T-cell (primary cell): ENCODE measurements around the gene DENND1A. TPM values are rescaled to one million over a fixed set of nuclear protein-coding genes. Genes with fewer than 3 reads are reported as not detected.
A peak's percentile ranks its signal among the peaks of the same experiment; 100 is the strongest.
"Not testable (repeated sequence)": the region's sequence is repeated elsewhere in the genome, so short reads cannot be mapped to it uniquely, and the experiment has no call there.

Experiments
- ATAC-seq, 4 experiments: fragments of 200-7000 bp in 3 of 4; fragments of 150-1000 bp in 1 of 4; cut with Tn5 transposase; replicated peaks in 1 of 4; 1 replicate in 3 of 4; 2 replicates in 1 of 4; pipeline ENCODE4 v1.10.0; 2021; ENCODE audit warnings: moderate library complexity in 3 of 4, mild to moderate bottlenecking in 2 of 4, moderate number of reproducible peaks in 1 of 4
- CTCF ChIA-PET, 2 donors: fragments of 300-600 bp; sonication (Branson Sonifier 250); formaldehyde crosslinking; loops; one replicate each; lab custom pipeline; 2022; ENCODE audit warnings: antibody characterized with exemption in 2 of 2; lab: Charles Lee
- POLR2A ChIA-PET, 2 donors: fragments of 300-600 bp; sonication (Branson Sonifier 250); formaldehyde crosslinking; loops; one replicate each; lab custom pipeline; 2022; ENCODE audit warnings: antibody characterized with exemption in 2 of 2; lab: Charles Lee
- DNase-seq, 35 experiments: peaks; one replicate each; pipeline versions ENCODE4 v3.0.0 to v3.0.0-alpha.2; 2013 to 2023
- H3K27ac ChIP-seq: one replicate; pipeline ENCODE4 v1.5.1; 2013; ENCODE audit warnings: low read length
- H3K27me3 ChIP-seq, 2 experiments: replicated peaks in 1 of 2; 1 replicate in 1 of 2; 2 replicates in 1 of 2; pipeline versions ENCODE4 v1.6.1 to v1.7.0; 2013; ENCODE audit warnings: low read length in 1 of 2, mixed read lengths in 1 of 2; ENCODE audit not compliant: control insufficient read depth in 2 of 2, insufficient read depth in 2 of 2; ENCODE audit errors: extremely low read depth in 1 of 2
- H3K36me3 ChIP-seq, 2 donors: 1 replicate in 1 of 2; 2 replicates in 1 of 2; pipeline versions ENCODE4 v1.6.1 to v1.7.0; 2013; ENCODE audit warnings: low read length in 1 of 2; ENCODE audit not compliant: control insufficient read depth in 2 of 2, insufficient read depth in 1 of 2; ENCODE audit errors: extremely low read depth in 1 of 2
- H3K4me1 ChIP-seq, 2 experiments: 1 replicate in 1 of 2; 2 replicates in 1 of 2; pipeline versions ENCODE4 v1.6.1 to v1.7.0; 2013; ENCODE audit warnings: low read length in 2 of 2, mixed read lengths in 1 of 2; ENCODE audit not compliant: insufficient read depth in 2 of 2, control insufficient read depth in 1 of 2; ENCODE audit errors: extremely low read depth in 1 of 2
- H3K4me3 ChIP-seq, 2 donors: 1 replicate in 1 of 2; 2 replicates in 1 of 2; pipeline versions ENCODE4 v1.5.1 to v1.7.0; 2013; ENCODE audit warnings: mild to moderate bottlenecking in 2 of 2, low read length in 1 of 2, moderate library complexity in 1 of 2; ENCODE audit not compliant: control insufficient read depth in 1 of 2; ENCODE audit errors: extremely low read depth in 1 of 2
- H3K9me3 ChIP-seq: 2 replicates; pipeline ENCODE4 v1.7.0; 2013
- H3K27ac Mint-ChIP-seq, 2 donors: one replicate each; pipeline ENCODE4 v1.8.0; 2020 to 2021; ENCODE audit warnings: mild to moderate bottlenecking in 2 of 2, mixed read lengths in 2 of 2
- H3K27me3 Mint-ChIP-seq, 2 donors: one replicate each; pipeline ENCODE4 v1.8.0; 2021 to 2022; ENCODE audit warnings: mixed read lengths in 2 of 2
- H3K36me3 Mint-ChIP-seq: one replicate; pipeline ENCODE4 v1.8.0; 2021; ENCODE audit warnings: mixed read lengths
- H3K4me1 Mint-ChIP-seq, 3 donors: one replicate each; pipeline ENCODE4 v1.8.0; 2020 to 2022; ENCODE audit warnings: mixed read lengths in 3 of 3, mild to moderate bottlenecking in 1 of 3
- H3K4me3 Mint-ChIP-seq, 3 donors: one replicate each; pipeline ENCODE4 v1.8.0; 2020 to 2022; ENCODE audit warnings: mild to moderate bottlenecking in 3 of 3, mixed read lengths in 3 of 3, moderate library complexity in 3 of 3
- H3K9me3 Mint-ChIP-seq, 3 donors: one replicate each; pipeline ENCODE4 v1.8.0; 2020 to 2022; ENCODE audit warnings: mixed read lengths in 3 of 3
- WGBS: methylation state at CpG from one replicate; pipeline ENCODE4 v1.1.5; 2013; ENCODE audit warnings: missing lambda C conversion rate; ENCODE audit not compliant: insufficient coverage; 5-methylcytosine and 5-hydroxymethylcytosine counted together
- total RNA-seq, 35 experiments: library from RNA in 6 of 35; stranded (reverse) in 6 of 35; fragments of 120-200 nt in 1 of 35; gene quantifications; one replicate each; pipeline versions ENCODE4 v1.2.1 to v1.2.4 and lab custom pipeline; 2013 to 2026

Gene DENND1A
- total RNA-seq, 5 donors from 2014 or later (not counting 1 experiment from before 2014, with no cell fraction given): 12.4 to 19.9 (median 14.1) TPM

DNA sequence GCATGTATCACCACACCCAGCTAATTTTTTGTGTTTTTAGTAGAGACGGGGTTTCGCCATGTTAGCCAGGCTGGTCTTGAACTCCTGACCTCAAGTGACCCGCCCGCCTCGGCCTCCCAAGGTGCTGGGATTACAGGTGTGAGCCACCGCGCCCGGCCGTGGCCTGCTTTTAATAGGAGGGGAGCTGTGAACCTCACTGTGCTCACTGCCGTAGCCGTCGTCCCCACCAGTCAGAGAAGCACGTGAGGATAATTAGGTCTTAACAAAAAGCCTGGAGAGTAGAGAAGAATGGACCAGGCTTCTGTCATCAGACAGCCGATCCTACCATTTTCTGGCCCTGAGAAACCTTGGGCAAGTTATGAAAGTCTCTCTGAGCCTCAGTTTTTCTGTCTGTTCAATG, 531.0 kb downstream of the DENND1A start:
- H3K27ac Mint-ChIP-seq, H3K36me3 Mint-ChIP-seq, H3K27me3 Mint-ChIP-seq, H3K4me3 ChIP-seq, ATAC-seq, H3K4me1 ChIP-seq, H3K9me3 Mint-ChIP-seq, POLR2A ChIA-PET, H3K27ac ChIP-seq, H3K4me1 Mint-ChIP-seq, DNase-seq, H3K36me3 ChIP-seq, H3K27me3 ChIP-seq, H3K4me3 Mint-ChIP-seq, H3K9me3 ChIP-seq: not testable (repeated sequence)
- 100% methylated on average over 12 of the region's 14 CpGs for WGBS
- CTCF ChIA-PET: interaction anchor here in 1 of 2 donors (1.2 kb wide), 1 partner anchor 123 kb away, joined by 3 read pairs; no protein-coding TSS in a partner anchor

DNA sequence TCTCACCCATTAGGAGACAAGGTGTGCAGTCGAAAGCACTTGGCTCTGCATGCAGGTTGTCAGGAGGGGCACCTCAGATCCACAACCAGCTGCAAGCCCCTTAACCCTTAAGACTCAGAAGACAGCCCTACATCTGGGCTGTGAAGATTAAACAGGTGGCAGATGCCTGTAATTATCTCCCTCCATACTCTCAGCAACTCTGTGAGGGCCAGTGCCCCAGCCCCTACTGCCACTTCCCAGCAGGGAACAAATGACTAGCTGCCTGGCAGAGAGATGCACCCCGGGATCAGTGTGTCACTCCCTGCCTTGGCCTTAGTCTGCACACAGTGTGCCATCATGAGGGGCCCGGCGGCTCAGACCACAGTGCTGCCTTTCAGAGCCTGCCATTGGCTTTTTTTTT, 532.0 kb downstream of the DENND1A start:
- H3K27me3 ChIP-seq: no peaks in the 10 kb centered on the region
- H3K36me3 ChIP-seq: peaks cover 0 to 8% of the 10 kb centered on the region in 2 donors
- peaks cover 0 to 5% (median 0%) of the 10 kb centered on the region in 3 donors for H3K9me3 Mint-ChIP-seq
- POLR2A ChIA-PET: no interaction called here
- no peak overlapping the region for H3K4me3 Mint-ChIP-seq
- peaks cover 13% of the 10 kb centered on the region for H3K36me3 Mint-ChIP-seq
- no peak overlapping the region for H3K4me3 ChIP-seq
- CTCF ChIA-PET: no interaction called here
- H3K4me1 ChIP-seq: no peaks in the 10 kb centered on the region
- no peaks in the 10 kb centered on the region for H3K27me3 Mint-ChIP-seq
- H3K4me1 Mint-ChIP-seq: no peaks in the 10 kb centered on the region
- ATAC-seq (no peak), DNase-seq (no peak)
- no peak overlapping the region for H3K27ac Mint-ChIP-seq
- no peak overlapping the region for H3K27ac ChIP-seq
- 100% methylated on average over 3 of the region's 4 CpGs for WGBS
- H3K9me3 ChIP-seq: no peaks in the 10 kb centered on the region

DNA sequence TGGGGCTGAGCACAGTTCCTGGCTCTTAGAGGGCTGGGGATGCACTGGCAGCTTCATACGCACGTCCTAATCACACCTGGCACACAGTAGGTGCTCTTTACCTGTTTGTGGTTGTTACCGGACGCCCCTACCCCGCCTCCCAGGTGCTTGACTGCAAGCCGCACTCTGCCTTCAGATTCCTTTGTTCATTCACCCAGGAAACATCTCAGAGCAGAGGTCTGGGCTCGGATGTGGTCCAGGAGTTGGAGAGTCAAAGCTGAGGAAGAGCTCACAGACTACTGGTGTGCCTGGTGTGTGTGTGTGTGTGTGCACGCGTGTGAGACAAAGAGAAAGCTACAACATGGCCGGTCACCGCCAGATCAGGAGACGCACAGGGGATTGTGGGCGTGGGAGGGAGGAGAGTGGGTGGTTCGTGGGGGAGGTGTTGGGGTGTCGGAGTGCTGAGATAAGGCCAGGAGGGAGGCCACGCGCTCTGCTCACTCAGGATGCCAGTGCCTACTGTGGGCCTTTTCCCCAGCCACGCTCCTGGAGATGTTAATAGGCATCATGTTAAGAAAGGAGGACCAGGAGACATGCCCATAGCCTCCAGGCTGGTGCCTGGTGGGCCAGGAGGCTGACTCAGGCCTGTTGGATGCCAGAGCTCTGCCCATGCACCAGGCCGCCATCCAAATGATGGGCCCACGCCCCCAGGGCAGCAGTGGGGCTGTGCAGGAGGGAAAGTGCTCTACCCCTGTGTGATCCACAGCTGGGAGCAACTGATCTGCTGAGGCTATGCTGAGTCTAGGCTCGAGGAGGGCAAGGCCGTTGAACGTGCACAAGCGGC, 534.0 kb downstream of the DENND1A start:
- ChIA-PET CTCF (no interaction called here), POLR2A (no interaction called here)
- peaks cover 0 to 8% of the 10 kb centered on the region in 2 donors for H3K36me3 ChIP-seq
- Mint-ChIP-seq H3K36me3 (peaks cover 11% of the 10 kb centered on the region), H3K27ac (no peak overlapping the region), H3K9me3 (peaks cover 0 to 5% (median 0%) of the 10 kb centered on the region in 3 donors), H3K4me3 (no peak overlapping the region), H3K4me1 (no peaks in the 10 kb centered on the region), H3K27me3 (no peaks in the 10 kb centered on the region)
- no peaks in the 10 kb centered on the region for H3K27me3 ChIP-seq
- 84% methylated on average over 21 of the region's 24 CpGs for WGBS
- no peaks in the 10 kb centered on the region for H3K9me3 ChIP-seq
- DNase-seq (no peak), ATAC-seq (peak in 1 of 4 experiments; percentile 19)
- no peaks in the 10 kb centered on the region for H3K4me1 ChIP-seq
- no peak overlapping the region for H3K4me3 ChIP-seq
- H3K27ac ChIP-seq: no peak overlapping the region

DNA sequence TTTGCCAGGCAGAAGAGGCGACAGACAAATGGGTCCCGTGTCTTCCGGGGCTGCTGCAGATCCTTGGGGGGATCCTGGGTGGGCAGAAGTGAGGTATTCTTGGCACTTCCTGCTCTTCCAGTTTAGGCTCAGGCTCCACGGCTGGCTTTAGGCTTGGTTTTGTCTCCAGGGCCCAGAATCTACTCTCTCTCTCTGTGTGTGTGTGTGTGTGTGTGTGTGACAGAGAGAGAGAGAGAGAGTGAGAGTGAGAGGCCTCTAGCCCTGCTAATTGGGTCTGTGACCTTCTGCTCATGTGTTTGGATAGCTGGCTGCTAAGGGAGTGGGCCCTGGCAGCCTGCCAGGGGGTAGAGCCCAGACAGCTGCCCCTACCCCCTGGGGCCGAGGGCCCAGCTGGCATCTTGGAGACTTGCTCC, 534.6 kb downstream of the DENND1A start:
- Mint-ChIP-seq H3K9me3 (peaks cover 0 to 5% (median 0%) of the 10 kb centered on the region in 3 donors), H3K36me3 (peaks cover 11% of the 10 kb centered on the region), H3K4me3 (no peak overlapping the region), H3K27ac (no peak overlapping the region), H3K27me3 (no peaks in the 10 kb centered on the region), H3K4me1 (no peaks in the 10 kb centered on the region)
- no peak overlapping the region for H3K27ac ChIP-seq
- ChIA-PET CTCF (no interaction called here), POLR2A (no interaction called here)
- WGBS: 89% methylated on average over 4 of the region's 5 CpGs
- no peak for DNase-seq
- no peaks in the 10 kb centered on the region for H3K27me3 ChIP-seq
- no peak overlapping the region for H3K4me3 ChIP-seq
- H3K4me1 ChIP-seq: no peaks in the 10 kb centered on the region
- ATAC-seq: no peak
- H3K9me3 ChIP-seq: no peaks in the 10 kb centered on the region
- peaks cover 0 to 8% of the 10 kb centered on the region in 2 donors for H3K36me3 ChIP-seq

GRCh38 chr9:123394291-123395235, 535.4 kb downstream of the DENND1A start:
- Histone ChIP-seq H3K27me3 (no peaks in the 10 kb centered on the region), H3K4me3 (no peak overlapping the region), H3K9me3 (no peaks in the 10 kb centered on the region), H3K27ac (no peak overlapping the region), H3K4me1 (no peaks in the 10 kb centered on the region), H3K36me3 (peaks cover 0 to 8% of the 10 kb centered on the region in 2 donors)
- ATAC-seq (no peak), DNase-seq (no peak)
- Mint-ChIP-seq H3K4me3 (no peak overlapping the region), H3K4me1 (no peaks in the 10 kb centered on the region), H3K27ac (no peak overlapping the region), H3K27me3 (no peaks in the 10 kb centered on the region), H3K9me3 (peaks cover 0 to 5% (median 0%) of the 10 kb centered on the region in 3 donors), H3K36me3 (peaks cover 11% of the 10 kb centered on the region)
- 89% methylated on average over 11 of the region's 16 CpGs for WGBS
- POLR2A ChIA-PET: no interaction called here
- CTCF ChIA-PET: no interaction called here

DNA sequence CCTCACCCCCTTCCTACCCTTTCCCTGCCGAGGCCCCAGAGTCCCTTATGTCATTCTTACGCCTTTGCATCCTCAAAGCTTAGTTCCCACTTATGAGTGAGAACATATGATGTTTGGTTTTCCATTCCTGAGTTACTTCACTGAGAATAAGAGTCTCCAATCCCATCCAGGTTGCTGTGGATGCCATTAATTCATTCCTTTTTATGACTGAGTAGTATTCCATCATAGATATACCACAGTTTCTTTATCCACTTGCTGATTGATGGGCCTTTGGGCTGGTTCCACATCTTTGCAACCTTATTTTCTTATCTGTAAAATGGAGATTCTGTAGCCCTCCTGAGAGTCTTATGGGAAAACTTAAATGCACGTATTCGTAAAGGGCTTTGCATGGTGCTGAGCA, 537.1 kb downstream of the DENND1A start:
- Mint-ChIP-seq H3K4me1 (no peaks in the 10 kb centered on the region), H3K27ac (no peak overlapping the region), H3K4me3 (no peak overlapping the region), H3K9me3 (peaks cover 0 to 5% (median 0%) of the 10 kb centered on the region in 3 donors), H3K36me3 (peaks cover 11% of the 10 kb centered on the region), H3K27me3 (no peaks in the 10 kb centered on the region)
- Histone ChIP-seq H3K27me3 (no peaks in the 10 kb centered on the region), H3K27ac (no peak overlapping the region), H3K4me3 (no peak overlapping the region), H3K9me3 (no peaks in the 10 kb centered on the region), H3K4me1 (no peaks in the 10 kb centered on the region), H3K36me3 (peaks cover 0 to 8% of the 10 kb centered on the region in 2 donors)
- ATAC-seq (no peak), DNase-seq (no peak)
- WGBS: no CpG with 5 or more reads among the region's 4 CpGs
- ChIA-PET POLR2A (no interaction called here), CTCF (no interaction called here)
